ENCODE measurements around the gene ZFP36L2. TPM values are rescaled to one million over a fixed set of nuclear protein-coding genes. Genes with fewer than 3 reads are reported as not detected.

Gene ZFP36L2
- total and polyA plus RNA-seq, 2 experiments from 2014 or later, result 13.8 to 78.2 TPM

GRCh38 chr2:43268066-43268953 lies 41.9 kb upstream of the ZFP36L2 start:
- no peaks in the 10 kb centered on the region for H4K20me1 ChIP-seq (ENCODE audit: insufficient read depth)
- peaks cover 28% of the 10 kb centered on the region for H3K4me1 ChIP-seq (ENCODE audit: insufficient read depth)
- H3K9me3 ChIP-seq (ENCODE audit: low read depth), result no peaks in the 10 kb centered on the region
- H3K9ac ChIP-seq, result peak overlapping the region; percentile 82
- H3K4me2 ChIP-seq (ENCODE audit: unreplicated experiment), result peak overlapping the region; percentile 82
- H3K27ac ChIP-seq, result peak overlapping the region; percentile 93
- H3K27me3 ChIP-seq (replicated peaks; ENCODE audit: insufficient read depth), result no peaks in the 10 kb centered on the region
- peaks cover 21% of the 10 kb centered on the region for H3F3A ChIP-seq (ENCODE audit: insufficient read depth)
- 42 to 48% methylated on average over 10 of the region's 10 CpGs for WGBS, 2 experiments (ENCODE audit: low coverage in 1 of 2, low lambda C conversion rate in 2 of 2, missing lambda C conversion rate in 2 of 2)
- H3K79me2 ChIP-seq (ENCODE audit: insufficient read depth), result no peaks in the 10 kb centered on the region
- H3K9me2 ChIP-seq (ENCODE audit: insufficient read depth), result no peaks in the 10 kb centered on the region
- TF ChIP-seq EZH2 (IDR thresholded peaks at IDR 0.05; ENCODE audit: insufficient read depth, poor library complexity, severe bottlenecking), result no peak
- no peak for TF ChIP-seq EZH2phosphoT487 (IDR thresholded peaks at IDR 0.05; ENCODE audit: insufficient read depth, low read depth)
- no peak overlapping the region for H2AFZ ChIP-seq
- no peaks in the 10 kb centered on the region for H3K36me3 ChIP-seq (ENCODE audit: low read depth)
- peak overlapping the region; percentile 56 for H3K4me3 ChIP-seq
- in situ Hi-C loops (cut with MboI), result no loop called here
- peak; percentile 39 for DNase-seq

DNA sequence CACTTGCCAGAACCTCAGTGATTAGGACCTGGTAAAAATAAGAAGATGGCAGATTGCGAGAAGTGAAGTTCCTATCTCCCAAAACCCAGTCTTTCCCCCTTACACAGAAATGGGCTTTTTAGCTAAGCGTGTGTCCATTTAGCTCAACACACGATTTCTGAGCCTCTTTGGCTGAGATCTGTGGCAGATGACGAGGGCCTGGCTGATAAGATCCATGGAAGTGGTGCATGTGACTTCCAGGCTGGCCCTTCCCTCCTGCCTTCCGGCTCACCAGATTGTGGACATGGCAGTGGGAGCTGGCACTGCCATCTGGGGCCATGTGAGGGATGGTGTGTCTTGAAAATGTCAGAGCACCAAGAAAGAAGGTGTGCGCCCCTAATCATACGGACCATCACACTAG lies 41.0 kb upstream of the ZFP36L2 start:
- H3K9me2 ChIP-seq (ENCODE audit: insufficient read depth), result no peaks in the 10 kb centered on the region
- no peaks in the 10 kb centered on the region for H3K79me2 ChIP-seq (ENCODE audit: insufficient read depth)
- no peak for TF ChIP-seq EZH2phosphoT487 (IDR thresholded peaks at IDR 0.05; ENCODE audit: insufficient read depth, low read depth)
- no peak for TF ChIP-seq EZH2 (IDR thresholded peaks at IDR 0.05; ENCODE audit: insufficient read depth, poor library complexity, severe bottlenecking)
- H2AFZ ChIP-seq, result no peak overlapping the region
- H3K4me1 ChIP-seq (ENCODE audit: insufficient read depth), result peaks cover 23% of the 10 kb centered on the region
- H3K36me3 ChIP-seq (ENCODE audit: low read depth), result no peaks in the 10 kb centered on the region
- WGBS, 2 experiments (ENCODE audit: low coverage in 1 of 2, low lambda C conversion rate in 2 of 2, missing lambda C conversion rate in 2 of 2), result 89 to 93% methylated on average over 7 of the region's 7 CpGs
- H3K27ac ChIP-seq, result no peak overlapping the region
- no peak overlapping the region for H3K4me3 ChIP-seq
- H3K27me3 ChIP-seq (replicated peaks; ENCODE audit: insufficient read depth), result no peaks in the 10 kb centered on the region
- no peak overlapping the region for H3K9ac ChIP-seq
- H4K20me1 ChIP-seq (ENCODE audit: insufficient read depth), result no peaks in the 10 kb centered on the region
- no peak for DNase-seq
- H3F3A ChIP-seq (ENCODE audit: insufficient read depth), result peaks cover 17% of the 10 kb centered on the region
- H3K9me3 ChIP-seq (ENCODE audit: low read depth), result no peaks in the 10 kb centered on the region
- no peak overlapping the region for H3K4me2 ChIP-seq (ENCODE audit: unreplicated experiment)
- in situ Hi-C loops (cut with MboI), result no loop called here

DNA sequence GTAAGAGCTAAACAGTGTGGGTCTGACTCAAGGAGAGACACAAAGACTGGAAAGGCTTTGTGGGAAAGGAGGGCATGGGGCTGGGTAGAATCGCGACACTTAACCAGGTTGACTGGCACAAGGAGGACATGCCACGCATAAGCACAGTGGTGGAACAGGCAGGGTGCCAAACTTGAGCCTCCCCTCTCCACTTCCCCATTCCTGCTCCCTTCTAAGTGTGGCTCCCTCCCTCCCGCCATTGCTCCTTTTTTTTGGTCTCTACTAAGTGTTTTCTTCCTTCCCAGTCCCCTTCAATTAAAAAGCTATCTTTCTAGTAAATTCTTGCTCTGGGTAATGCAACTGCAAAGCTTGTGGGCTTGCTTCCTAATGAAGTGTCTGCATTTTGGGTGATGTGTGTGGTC lies 40.3 kb upstream of the ZFP36L2 start:
- peaks cover 23% of the 10 kb centered on the region for H3K4me1 ChIP-seq (ENCODE audit: insufficient read depth)

DNA sequence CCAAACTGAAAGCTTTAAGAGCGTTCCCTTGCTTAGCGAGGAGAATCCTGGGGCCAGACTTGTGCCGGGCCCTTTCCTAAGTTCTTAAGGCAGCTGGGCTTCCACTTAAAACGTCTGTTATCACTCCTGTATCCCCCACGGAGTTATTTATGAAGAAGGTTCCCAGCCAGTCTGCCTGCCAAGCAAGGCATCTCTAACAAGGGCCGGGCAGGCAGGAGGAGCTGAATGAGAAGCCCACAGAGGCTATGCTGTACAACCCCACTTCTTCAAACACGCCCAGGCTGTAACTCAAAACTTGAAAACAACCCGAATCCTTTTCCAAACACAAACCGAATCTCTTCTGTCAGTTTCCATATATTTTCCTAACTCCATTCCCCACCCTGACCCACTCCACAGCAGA lies 39.0 kb upstream of the ZFP36L2 start:
- TF ChIP-seq EZH2phosphoT487 (IDR thresholded peaks at IDR 0.05; ENCODE audit: insufficient read depth, low read depth) (no peak), EZH2 (IDR thresholded peaks at IDR 0.05; ENCODE audit: insufficient read depth, poor library complexity, severe bottlenecking) (no peak)
- Histone ChIP-seq H4K20me1 (ENCODE audit: insufficient read depth) (no peaks in the 10 kb centered on the region), H2AFZ (no peak overlapping the region), H3K9ac (no peak overlapping the region), H3K79me2 (ENCODE audit: insufficient read depth) (no peaks in the 10 kb centered on the region), H3F3A (ENCODE audit: insufficient read depth) (peaks cover 17% of the 10 kb centered on the region), H3K27ac (no peak overlapping the region), H3K4me2 (ENCODE audit: unreplicated experiment) (no peak overlapping the region), H3K27me3 (replicated peaks; ENCODE audit: insufficient read depth) (no peaks in the 10 kb centered on the region), H3K4me1 (ENCODE audit: insufficient read depth) (peaks cover 22% of the 10 kb centered on the region), H3K9me2 (ENCODE audit: insufficient read depth) (no peaks in the 10 kb centered on the region), H3K36me3 (ENCODE audit: low read depth) (no peaks in the 10 kb centered on the region), H3K9me3 (ENCODE audit: low read depth) (no peaks in the 10 kb centered on the region), H3K4me3 (no peak overlapping the region)
- WGBS, 2 experiments (ENCODE audit: low coverage in 1 of 2, low lambda C conversion rate in 2 of 2, missing lambda C conversion rate in 2 of 2), result 61 to 72% methylated on average over 9 of the region's 9 CpGs
- no peak for DNase-seq
- in situ Hi-C loops (cut with MboI), result no loop called here

More for the DNA sequence above, 40.3 kb upstream of the ZFP36L2 start:
- peak; percentile 15 for DNase-seq
- WGBS, 2 experiments (ENCODE audit: low coverage in 1 of 2, low lambda C conversion rate in 2 of 2, missing lambda C conversion rate in 2 of 2), result 92% methylated on average over 4 of the region's 4 CpGs
- Histone ChIP-seq H2AFZ (no peak overlapping the region), H3K9me2 (ENCODE audit: insufficient read depth) (no peaks in the 10 kb centered on the region), H3K27me3 (replicated peaks; ENCODE audit: insufficient read depth) (no peaks in the 10 kb centered on the region), H4K20me1 (ENCODE audit: insufficient read depth) (no peaks in the 10 kb centered on the region), H3K4me2 (ENCODE audit: unreplicated experiment) (no peak overlapping the region), H3K36me3 (ENCODE audit: low read depth) (no peaks in the 10 kb centered on the region), H3F3A (ENCODE audit: insufficient read depth) (peaks cover 17% of the 10 kb centered on the region), H3K4me3 (no peak overlapping the region), H3K79me2 (ENCODE audit: insufficient read depth) (no peaks in the 10 kb centered on the region), H3K9ac (no peak overlapping the region), H3K9me3 (ENCODE audit: low read depth) (no peaks in the 10 kb centered on the region), H3K27ac (no peak overlapping the region)
- in situ Hi-C loops (cut with MboI), result no loop called here
- TF ChIP-seq EZH2 (IDR thresholded peaks at IDR 0.05; ENCODE audit: insufficient read depth, poor library complexity, severe bottlenecking), result no peak
- TF ChIP-seq EZH2phosphoT487 (IDR thresholded peaks at IDR 0.05; ENCODE audit: insufficient read depth, low read depth), result no peak

Measured in GM23248 (cell line).